KMS-11 (cell line): Measurements from ENCODE around the gene HSPA12A.

Experiments
- H2AFZ ChIP-seq: fragments of 200-600 bp; sonication (generic); 2 replicates; pipeline ENCODE4 v1.6.1; 2016; ENCODE audit warnings: antibody characterized with exemption, mixed run types, low read depth
- H3K27ac ChIP-seq: fragments of 200-600 bp; sonication (generic); 2 replicates; pipeline ENCODE4 v1.6.1; 2016; ENCODE audit warnings: mild to moderate bottlenecking, mixed run types
- H3K27me3 ChIP-seq: fragments of 200-600 bp; sonication (generic); 2 replicates; pipeline ENCODE4 v1.6.1; 2017; ENCODE audit warnings: mild to moderate bottlenecking, low read depth, mixed run types, moderate library complexity; ENCODE audit not compliant: insufficient read depth
- H3K36me3 ChIP-seq: fragments of 200-600 bp; sonication (generic); 2 replicates; pipeline ENCODE4 v1.6.1; 2017; ENCODE audit warnings: mild to moderate bottlenecking, mixed run types; ENCODE audit not compliant: insufficient read depth
- H3K4me1 ChIP-seq: fragments of 200-600 bp; sonication (generic); 2 replicates; pipeline ENCODE4 v1.6.1; 2016; ENCODE audit warnings: mild to moderate bottlenecking, low read depth, mixed run types; ENCODE audit not compliant: poor library complexity, severe bottlenecking
- H3K4me2 ChIP-seq: fragments of 200-600 bp; sonication (generic); 2 replicates; pipeline ENCODE4 v1.7.0; 2016; ENCODE audit warnings: mild to moderate bottlenecking, mixed run types
- H3K4me3 ChIP-seq: fragments of 200-600 bp; sonication (generic); IDR thresholded peaks from 2 replicates; pipeline ENCODE4 v1.6.1; 2017; ENCODE audit warnings: low read depth, low read length, mixed read lengths; ENCODE audit not compliant: insufficient read depth
- H3K79me2 ChIP-seq: fragments of 200-600 bp; sonication (generic); 2 replicates; pipeline ENCODE4 v1.6.1; 2016; ENCODE audit warnings: low read depth, mixed run types; ENCODE audit not compliant: insufficient read depth
- H3K9ac ChIP-seq: fragments of 200-600 bp; sonication (generic); 2 replicates; pipeline ENCODE4 v1.6.1; 2016; ENCODE audit warnings: mild to moderate bottlenecking, mixed run types
- H4K20me1 ChIP-seq: fragments of 200-600 bp; sonication (generic); 2 replicates; pipeline ENCODE4 v1.6.1; 2016; ENCODE audit warnings: mild to moderate bottlenecking, mixed run types; ENCODE audit not compliant: insufficient read depth
- CTCF ChIP-seq: fragments of 200-600 bp; sonication (generic); conservative IDR thresholded peaks from 2 replicates; pipeline ENCODE4 v1.6.1; 2017; ENCODE audit warnings: low read depth, mild to moderate bottlenecking, antibody characterized with exemption, low read length, moderate library complexity, mixed read lengths

The HSPA12A gene

GRCh38 chr10:116729243-116729642 is 13.1 kb downstream of the HSPA12A start:
- Histone ChIP-seq H3K4me3 (no peak overlapping the region), H3K27ac (no peak overlapping the region), H4K20me1 (no peaks in the 10 kb centered on the region), H3K79me2 (no peaks in the 10 kb centered on the region), H3K36me3 (no peaks in the 10 kb centered on the region), H3K4me2 (no peak overlapping the region), H3K4me1 (no peaks in the 10 kb centered on the region), H2AFZ (no peak overlapping the region), H3K27me3 (no peaks in the 10 kb centered on the region), H3K9ac (no peak overlapping the region)
- no peak for TF ChIP-seq CTCF

GRCh38 chr10:116728526-116729096 is 13.8 kb downstream of the HSPA12A start:
- H3K4me1 ChIP-seq = no peaks in the 10 kb centered on the region
- TF ChIP-seq CTCF = no peak
- no peak overlapping the region for H2AFZ ChIP-seq
- H3K36me3 ChIP-seq = no peaks in the 10 kb centered on the region
- no peaks in the 10 kb centered on the region for H4K20me1 ChIP-seq
- no peak overlapping the region for H3K4me2 ChIP-seq
- no peak overlapping the region for H3K4me3 ChIP-seq
- no peaks in the 10 kb centered on the region for H3K27me3 ChIP-seq
- H3K9ac ChIP-seq = no peak overlapping the region
- no peak overlapping the region for H3K27ac ChIP-seq
- H3K79me2 ChIP-seq = no peaks in the 10 kb centered on the region

GRCh38 chr10:116723428-116724281 is 18.7 kb downstream of the HSPA12A start:
- Histone ChIP-seq H3K36me3 (no peaks in the 10 kb centered on the region), H3K4me3 (no peak overlapping the region), H3K27ac (no peak overlapping the region)

GRCh38 chr10:116722736-116723427 is 19.5 kb downstream of the HSPA12A start:
- Histone ChIP-seq H3K4me1 (no peaks in the 10 kb centered on the region), H3K4me3 (no peak overlapping the region), H3K36me3 (no peaks in the 10 kb centered on the region), H3K9ac (no peak overlapping the region), H4K20me1 (no peaks in the 10 kb centered on the region), H2AFZ (no peak overlapping the region), H3K27me3 (no peaks in the 10 kb centered on the region), H3K79me2 (no peaks in the 10 kb centered on the region), H3K27ac (no peak overlapping the region), H3K4me2 (no peak overlapping the region)
- TF ChIP-seq CTCF = no peak

More at GRCh38 chr10:116723428-116724281, 18.7 kb downstream of the HSPA12A start:
- Histone ChIP-seq H4K20me1 (no peaks in the 10 kb centered on the region), H3K4me2 (no peak overlapping the region), H3K9ac (no peak overlapping the region), H3K27me3 (no peaks in the 10 kb centered on the region), H3K79me2 (no peaks in the 10 kb centered on the region), H3K4me1 (no peaks in the 10 kb centered on the region), H2AFZ (no peak overlapping the region)
- TF ChIP-seq CTCF = no peak
